ENCODE data around the gene PIGQ. TPM values are rescaled to one million over a fixed set of nuclear protein-coding genes. Genes with fewer than 3 reads are reported as not detected.
A peak's percentile ranks its signal among the peaks of the same experiment; 100 is the strongest.

Gene PIGQ
- polyA plus RNA-seq, 4 donors = 28.0 to 89.7 (median 50.2) TPM

GRCh38 chr16:566475-567372 is 3.0 kb upstream of the PIGQ start, which contains the start of gene NHLRC4:
NHLRC4 (plus strand) TSS chr16:567005; CDS start chr16:568048, 1,043 bp downstream.
- DNase-seq (ENCODE audit: low read depth in 4 of 4, low spot score in 3 of 4) = peak in 1 of 4 donors; percentile 67

DNA sequence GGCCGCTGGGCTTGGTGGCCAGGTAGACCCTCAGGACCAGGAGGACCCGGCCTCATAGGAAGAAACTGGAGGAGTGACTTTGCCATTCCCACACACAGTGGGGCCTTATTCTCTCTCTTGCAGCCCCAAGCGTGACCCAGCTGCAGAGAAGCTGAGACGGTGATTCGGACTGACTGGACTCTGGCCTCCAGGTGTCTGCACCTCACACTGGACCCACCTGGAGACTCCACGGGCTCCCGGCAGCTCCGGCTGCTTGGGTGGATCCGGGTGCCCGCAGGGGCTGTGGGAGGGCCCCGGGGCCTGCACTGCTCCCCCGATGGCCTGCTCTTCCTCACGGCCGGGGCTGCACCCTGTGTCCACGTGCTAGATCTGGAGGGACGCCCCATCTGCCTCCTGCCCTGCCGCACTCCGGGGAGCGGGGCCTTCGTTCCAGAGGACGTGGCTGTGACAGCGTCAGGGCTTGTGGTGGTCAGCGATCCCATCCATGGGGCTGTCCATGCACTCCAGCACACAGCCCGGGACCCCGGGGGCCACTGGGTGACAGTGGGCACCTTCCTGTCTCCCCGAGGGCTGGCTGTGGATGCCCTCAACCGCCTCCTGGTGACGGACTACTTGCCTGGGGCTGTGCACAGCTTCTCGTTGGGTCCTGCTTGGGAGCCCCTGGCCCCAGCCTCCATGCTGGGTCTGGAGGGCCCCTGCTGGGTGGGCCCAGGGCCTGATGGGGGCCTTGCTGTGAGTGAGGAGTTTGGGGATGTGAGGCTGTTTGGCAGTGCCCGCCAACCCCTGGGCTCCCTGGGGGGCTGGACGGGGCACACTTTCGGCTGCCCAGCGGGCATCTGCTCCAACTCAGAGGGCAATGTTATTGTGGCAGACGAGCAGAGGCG is 2.2 kb upstream of the PIGQ start:
- DNase-seq (ENCODE audit: low read depth in 4 of 4, low spot score in 3 of 4) = no peak

DNA sequence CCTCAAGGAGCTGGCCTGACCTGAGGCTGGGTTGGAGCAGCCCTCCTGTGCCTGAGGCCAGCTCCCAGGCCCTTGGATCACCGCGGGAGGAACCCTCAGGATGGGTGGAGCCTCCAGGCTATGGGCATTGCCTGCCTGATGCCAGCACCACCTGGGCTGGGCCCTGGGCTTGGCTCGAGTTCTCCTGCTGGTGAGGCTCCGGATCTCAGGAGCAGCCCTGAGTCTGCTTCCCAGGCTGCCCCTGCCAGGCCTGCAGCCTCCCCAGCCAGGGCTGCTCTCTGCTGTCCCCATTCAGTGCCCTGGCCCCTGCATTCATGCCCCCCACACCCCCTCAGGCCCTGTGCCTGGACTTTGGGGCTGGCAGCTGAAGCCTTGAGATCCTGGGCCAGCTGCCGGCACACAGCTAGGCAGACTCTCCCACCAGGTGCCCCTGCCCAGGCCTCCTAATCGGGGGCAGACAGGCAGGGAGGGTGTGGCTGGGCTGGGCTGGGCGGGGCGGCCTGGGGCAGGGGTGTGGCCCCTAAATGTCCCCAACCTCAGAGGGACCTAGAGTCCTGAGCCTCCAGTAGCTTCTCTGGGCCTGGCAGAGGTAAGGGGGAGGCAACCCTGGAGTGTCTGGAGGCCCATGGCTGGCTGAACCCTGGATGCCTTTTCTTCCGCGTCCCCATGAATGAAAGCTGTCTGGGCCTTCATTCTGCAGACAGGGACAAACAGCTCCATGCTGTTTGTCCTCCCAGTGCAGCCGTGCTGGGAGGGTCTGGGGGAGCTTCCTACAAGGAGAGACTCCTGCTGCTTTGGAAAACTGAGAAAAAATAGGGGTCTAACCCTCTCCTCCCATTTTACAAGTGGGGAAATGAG is 1.1 kb upstream of the PIGQ start:
- no peak for DNase-seq (ENCODE audit: low read depth in 4 of 4, low spot score in 3 of 4)

DNA sequence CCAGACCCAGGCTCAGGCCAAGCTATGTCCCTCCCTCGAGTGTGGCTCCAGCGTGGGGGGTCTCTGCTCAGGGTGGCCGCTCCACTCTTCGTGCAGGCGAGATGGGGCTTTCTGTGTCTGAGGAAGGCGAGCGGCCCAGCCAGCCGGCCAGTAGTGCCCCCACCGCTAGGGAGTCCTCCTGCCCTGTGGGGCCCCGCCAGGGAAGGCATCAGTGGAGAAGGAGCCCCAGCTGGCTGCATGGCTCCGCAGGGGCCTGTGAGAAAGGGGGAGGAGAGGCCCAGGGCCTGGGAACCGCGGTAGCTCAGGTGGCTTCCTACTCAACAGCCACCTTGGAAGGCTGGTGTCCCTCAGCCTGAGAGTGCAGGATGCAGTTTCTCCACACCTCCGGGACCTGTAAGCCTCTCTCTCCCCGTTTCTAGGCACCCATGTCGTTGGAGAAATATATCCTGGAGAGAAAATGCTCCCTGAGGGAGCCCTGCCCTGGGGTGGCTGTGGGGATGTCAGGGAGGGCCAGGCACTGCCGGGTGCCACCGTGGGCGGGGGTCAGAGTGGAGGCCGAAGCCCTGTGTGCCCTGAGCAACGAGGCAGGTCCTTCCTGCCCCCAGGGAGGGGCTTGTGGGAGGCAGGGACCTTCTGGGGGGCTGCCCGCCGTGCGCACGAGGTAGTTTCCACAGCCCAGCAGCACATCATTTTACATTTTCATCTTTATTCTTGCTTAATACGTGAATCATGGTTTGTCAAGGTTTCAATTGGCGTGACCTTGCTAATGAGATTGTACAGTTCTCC is 3.3 kb downstream of the PIGQ start:
- no peak for DNase-seq (ENCODE audit: low read depth in 4 of 4, low spot score in 3 of 4)

DNA sequence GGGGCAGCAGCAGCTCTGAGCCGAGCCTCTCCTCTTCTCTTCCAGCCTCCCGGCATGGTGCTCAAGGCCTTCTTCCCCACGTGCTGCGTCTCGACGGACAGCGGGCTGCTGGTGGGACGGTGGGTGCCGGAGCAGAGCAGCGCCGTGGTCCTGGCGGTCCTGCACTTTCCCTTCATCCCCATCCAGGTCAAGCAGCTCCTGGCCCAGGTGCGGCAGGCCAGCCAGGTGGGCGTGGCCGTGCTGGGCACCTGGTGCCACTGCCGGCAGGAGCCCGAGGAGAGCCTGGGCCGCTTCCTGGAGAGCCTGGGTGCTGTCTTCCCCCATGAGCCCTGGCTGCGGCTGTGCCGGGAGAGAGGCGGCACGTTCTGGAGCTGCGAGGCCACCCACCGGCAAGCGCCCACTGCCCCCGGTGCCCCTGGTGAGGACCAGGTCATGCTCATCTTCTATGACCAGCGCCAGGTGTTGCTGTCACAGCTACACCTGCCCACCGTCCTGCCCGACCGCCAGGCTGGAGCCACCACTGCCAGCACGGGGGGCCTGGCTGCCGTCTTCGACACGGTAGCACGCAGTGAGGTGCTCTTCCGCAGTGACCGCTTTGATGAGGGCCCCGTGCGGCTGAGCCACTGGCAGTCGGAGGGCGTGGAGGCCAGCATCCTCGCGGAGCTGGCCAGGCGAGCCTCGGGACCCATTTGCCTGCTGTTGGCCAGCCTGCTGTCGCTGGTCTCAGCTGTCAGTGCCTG is 4.4 kb downstream of the PIGQ start:
- DNase-seq (ENCODE audit: low read depth in 4 of 4, low spot score in 3 of 4) = no peak

- DNase-seq (ENCODE audit: low read depth in 4 of 4, low spot score in 3 of 4) = no peak
Measured at GRCh38 chr16:575354-576196, 5.8 kb downstream of the PIGQ start.

- no peak for DNase-seq (ENCODE audit: low read depth in 4 of 4, low spot score in 3 of 4)
Measured at GRCh38 chr16:576197-576822, 6.5 kb downstream of the PIGQ start.

DNA sequence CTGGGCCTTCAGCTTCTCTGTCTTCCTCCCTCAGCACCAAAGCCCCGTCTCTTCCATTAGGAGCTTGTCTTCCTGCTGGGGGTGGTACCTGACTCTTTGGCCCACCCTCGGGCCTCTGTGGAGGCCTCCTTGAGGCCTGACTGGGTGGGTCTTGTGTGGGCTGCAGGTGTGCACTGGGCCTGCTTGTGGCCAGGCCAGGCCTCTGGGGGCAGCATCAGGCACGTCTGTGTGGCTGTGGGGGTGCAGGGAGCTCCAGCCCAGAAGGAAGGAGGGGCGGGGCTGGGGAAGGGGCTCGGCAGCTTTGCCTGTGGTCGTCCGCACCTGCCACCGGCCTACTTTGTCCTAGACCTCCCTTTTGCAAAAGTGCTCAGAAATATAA is 7.0 kb downstream of the PIGQ start:
- DNase-seq (ENCODE audit: low read depth in 4 of 4, low spot score in 3 of 4) = no peak

GRCh38 chr16:577796-578195 is 8.0 kb downstream of the PIGQ start:
- DNase-seq (ENCODE audit: low read depth in 4 of 4, low spot score in 3 of 4) = no peak

GRCh38 chr16:578232-578869 is 8.6 kb downstream of the PIGQ start:
- DNase-seq (ENCODE audit: low read depth in 4 of 4, low spot score in 3 of 4) = no peak

GRCh38 chr16:578870-579405 is 9.2 kb downstream of the PIGQ start:
- DNase-seq (ENCODE audit: low read depth in 4 of 4, low spot score in 3 of 4) = no peak

DNA sequence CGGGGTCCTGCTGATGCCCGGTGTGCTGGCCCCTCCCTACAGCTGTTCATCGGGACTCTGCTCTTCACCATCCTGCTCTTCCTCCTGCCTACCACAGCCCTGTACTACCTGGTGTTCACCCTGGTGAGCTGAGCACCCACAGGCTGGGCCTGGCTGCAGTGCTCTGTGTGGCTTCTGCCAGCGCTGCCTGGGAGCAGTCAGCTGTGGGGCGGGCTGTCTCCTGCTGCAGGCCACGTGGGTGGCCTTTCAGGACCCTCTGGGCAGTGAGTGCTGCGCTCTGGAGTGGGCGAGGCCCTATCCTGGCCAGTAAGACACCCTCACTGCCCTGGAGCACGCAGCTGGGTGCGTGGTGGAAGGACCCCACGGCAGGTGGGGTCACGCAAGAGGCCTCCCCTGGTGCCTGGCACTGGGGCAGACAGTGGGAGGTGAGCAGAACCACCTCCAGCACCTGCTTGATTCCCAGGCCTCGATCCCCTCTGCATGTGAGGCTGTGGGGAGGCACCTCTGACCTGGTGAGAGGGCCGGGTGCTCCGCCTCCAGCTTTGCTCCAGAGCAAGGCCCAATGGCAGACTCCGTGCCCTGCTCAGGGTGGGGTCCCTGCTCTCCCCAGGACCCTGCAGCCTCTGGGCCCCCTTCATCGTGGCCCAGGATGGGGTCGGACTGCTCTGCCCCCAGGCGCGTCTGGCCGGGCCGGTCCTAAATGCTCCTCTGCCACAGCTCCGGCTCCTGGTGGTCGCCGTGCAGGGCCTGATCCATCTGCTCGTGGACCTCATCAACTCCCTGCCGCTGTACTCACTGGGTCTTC is 10.6 kb downstream of the PIGQ start:
- DNase-seq (ENCODE audit: low read depth in 4 of 4, low spot score in 3 of 4) = no peak

DNA sequence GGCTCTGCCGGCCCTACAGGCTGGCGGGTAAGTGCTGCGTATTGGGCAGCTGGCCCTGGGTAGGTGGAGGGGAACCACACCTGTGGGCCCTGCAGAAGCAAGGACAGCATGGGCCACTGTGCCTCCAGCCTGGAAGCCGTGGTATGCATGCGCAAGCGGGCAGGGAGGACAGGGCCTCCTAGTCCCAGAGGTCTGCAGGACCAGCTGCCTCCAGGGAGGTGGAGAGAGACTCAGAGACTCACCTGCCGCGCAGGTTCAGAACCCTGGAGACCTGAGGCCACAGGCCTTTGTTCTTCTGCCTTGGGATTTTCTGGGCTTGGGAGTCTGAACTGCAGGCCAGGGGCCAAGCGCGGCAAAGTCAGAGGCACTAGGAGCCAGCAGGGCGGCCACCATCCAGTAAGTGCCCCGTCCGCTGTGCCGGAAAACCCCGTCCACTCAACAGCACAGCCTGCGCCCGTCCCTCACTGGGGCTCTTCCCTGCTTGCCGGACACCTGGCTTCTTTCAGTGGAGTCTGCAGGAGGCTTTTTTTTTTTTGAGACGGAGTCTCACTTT is 11.3 kb downstream of the PIGQ start:
- no peak for DNase-seq (ENCODE audit: low read depth in 4 of 4, low spot score in 3 of 4)

GRCh38 chr16:582218-582613 is 12.4 kb downstream of the PIGQ start:
- DNase-seq (ENCODE audit: low read depth in 4 of 4, low spot score in 3 of 4) = no peak

DNA sequence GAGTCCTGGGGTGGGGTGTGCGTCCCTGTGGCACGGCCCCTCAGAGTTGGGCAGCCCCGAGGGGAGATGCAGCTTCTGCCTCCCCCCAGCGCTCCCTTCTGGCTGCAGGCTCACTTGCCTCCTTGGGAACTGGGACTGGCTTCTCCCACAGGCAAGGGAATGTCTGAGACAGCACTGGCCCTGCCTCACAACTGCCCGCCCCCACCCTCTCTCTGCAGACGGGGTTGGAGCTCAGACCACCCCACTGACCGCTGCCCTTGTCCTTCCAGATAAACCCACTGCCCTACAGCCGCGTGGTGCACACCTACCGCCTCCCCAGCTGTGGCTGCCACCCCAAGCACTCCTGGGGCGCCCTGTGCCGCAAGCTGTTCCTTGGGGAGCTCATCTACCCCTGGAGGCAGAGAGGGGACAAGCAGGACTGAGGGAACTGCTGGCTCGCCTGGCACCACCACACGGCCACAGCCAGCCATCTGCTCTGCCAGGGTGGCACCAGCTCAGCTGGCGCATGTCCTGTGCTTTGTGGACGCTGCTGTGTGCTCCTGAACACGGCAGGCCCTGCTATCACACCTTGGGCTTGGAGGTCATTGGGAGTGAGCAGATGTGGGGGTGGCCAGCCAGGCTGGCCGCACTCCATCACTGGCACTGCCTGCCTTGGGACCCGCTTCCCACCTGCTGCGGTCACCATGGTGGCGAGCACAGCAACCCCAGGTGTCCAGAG is 13.0 kb downstream of the PIGQ start:
- DNase-seq (ENCODE audit: low read depth in 4 of 4, low spot score in 3 of 4) = no peak

Data from left renal pelvis (tissue), 4 donors.